ENCODE results near the gene EPN1.

Gene EPN1

DNA sequence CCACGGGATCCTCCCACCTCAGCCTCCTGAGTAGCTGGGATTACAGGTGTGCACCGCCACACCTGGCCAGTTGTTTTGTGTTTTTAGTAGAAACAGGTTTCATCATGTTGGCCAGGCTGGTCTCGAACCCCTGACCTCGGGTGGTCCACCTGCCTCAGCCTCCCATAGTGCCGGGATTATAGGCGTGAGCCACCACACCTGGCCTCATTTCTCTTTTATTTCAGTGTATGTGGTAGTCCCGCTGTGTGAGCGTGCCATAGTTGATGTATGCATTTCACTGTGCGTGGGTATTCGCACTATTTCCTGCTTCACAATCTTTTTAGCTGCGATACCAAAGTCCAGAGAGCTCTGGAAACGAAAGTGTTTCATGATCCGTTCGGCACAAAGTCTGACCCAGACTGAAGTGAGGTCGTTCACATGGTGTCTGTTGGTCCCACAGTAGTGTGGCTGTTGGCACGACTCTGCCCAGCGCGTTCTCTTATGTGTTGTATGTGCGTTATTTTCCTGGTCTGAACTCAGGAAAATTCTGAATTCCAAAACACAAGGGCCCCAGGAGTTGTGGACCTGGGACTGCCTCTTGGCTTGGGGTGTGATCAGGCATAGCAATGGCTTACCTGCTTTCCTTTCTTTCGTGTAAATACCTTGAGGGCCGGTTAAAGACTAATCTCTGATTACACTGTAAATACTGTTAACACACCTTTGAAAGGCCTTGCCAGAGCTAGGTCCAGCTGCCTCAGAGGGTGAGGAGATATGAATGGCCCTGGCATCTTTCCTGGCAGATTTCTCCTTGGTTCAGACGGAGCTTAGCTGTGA is 8.6 kb downstream of the EPN1 start:
- no peak for DNase-seq (ENCODE audit: low spot score)
- TF ChIP-seq, protein P1, sequence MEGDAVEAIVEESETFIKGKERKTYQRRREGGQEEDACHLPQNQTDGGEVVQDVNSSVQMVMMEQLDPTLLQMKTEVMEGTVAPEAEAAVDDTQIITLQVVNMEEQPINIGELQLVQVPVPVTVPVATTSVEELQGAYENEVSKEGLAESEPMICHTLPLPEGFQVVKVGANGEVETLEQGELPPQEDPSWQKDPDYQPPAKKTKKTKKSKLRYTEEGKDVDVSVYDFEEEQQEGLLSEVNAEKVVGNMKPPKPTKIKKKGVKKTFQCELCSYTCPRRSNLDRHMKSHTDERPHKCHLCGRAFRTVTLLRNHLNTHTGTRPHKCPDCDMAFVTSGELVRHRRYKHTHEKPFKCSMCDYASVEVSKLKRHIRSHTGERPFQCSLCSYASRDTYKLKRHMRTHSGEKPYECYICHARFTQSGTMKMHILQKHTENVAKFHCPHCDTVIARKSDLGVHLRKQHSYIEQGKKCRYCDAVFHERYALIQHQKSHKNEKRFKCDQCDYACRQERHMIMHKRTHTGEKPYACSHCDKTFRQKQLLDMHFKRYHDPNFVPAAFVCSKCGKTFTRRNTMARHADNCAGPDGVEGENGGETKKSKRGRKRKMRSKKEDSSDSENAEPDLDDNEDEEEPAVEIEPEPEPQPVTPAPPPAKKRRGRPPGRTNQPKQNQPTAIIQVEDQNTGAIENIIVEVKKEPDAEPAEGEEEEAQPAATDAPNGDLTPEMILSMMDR (IDR thresholded peaks at IDR 0.05; ENCODE audit: extremely low read depth, insufficient read depth, missing control alignments): no peak
- in situ Hi-C loops (cut with MboI; ENCODE audit: low pct_unique_long_range_greater_than_20kb, low sequenced_read_pairs, unreplicated experiment): loop anchor here (25.0 kb wide), 1 partner anchor 629 kb away; the partner anchor contains the start of gene ZSCAN5A

DNA sequence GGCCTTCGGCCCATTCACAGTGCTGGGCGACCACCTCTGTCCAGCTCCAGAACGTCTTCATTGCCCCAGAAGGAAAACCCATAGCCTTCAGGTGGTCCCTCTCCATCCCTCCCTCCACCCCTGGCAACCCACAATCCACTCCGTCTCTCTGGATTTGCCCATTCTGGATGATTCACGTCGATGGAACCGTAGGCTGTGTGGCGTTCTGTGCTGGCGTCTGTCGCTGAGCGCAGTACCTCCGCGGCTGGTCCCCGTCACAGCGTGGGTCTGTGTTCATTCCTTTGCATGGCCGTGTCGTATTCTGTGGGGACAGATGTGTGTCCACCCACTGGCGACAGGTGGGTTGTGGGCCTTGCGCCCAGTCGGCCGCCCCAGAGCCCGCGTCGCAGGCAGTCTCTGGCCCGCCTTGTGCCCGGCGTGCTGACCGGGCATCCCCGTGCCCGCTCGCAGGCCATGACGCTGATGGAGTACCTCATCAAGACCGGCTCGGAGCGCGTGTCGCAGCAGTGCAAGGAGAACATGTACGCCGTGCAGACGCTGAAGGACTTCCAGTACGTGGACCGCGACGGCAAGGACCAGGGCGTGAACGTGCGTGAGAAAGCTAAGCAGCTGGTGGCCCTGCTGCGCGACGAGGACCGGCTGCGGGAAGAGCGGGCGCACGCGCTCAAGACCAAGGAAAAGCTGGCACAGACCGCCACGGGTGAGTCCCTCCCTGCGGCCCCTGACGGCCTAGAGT is 10.1 kb downstream of the EPN1 start:
- in situ Hi-C loops (cut with MboI; ENCODE audit: low pct_unique_long_range_greater_than_20kb, low sequenced_read_pairs, unreplicated experiment): loop anchor here (25.0 kb wide), 1 partner anchor 627 kb away; the partner anchor contains the start of gene ZSCAN5A
- TF ChIP-seq, protein P1 (IDR thresholded peaks at IDR 0.05; ENCODE audit: extremely low read depth, insufficient read depth, missing control alignments): no peak
- DNase-seq (ENCODE audit: low spot score): no peak

DNA sequence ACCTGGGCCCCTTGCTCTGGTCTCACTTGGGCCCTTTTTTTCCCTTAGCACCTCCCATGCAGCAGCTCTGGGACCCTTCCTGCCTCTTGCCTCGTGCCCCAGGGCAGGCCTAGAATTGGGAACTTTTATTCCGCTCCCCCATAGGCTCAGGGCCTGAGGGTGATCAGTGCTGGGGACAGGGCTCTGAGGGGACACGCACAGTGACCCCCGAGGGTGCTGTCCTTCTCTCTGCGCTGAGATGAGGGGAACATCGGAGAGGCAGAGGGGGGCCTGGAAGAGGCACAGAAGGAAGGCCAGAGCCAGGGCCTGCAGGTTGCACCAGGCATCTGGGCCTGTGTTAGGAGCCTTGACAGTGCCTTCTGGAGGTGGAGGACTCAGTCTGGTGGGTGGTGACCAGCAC is 10.8 kb downstream of the EPN1 start:
- TF ChIP-seq, protein P1 (IDR thresholded peaks at IDR 0.05; ENCODE audit: extremely low read depth, insufficient read depth, missing control alignments): no peak
- in situ Hi-C loops (cut with MboI; ENCODE audit: low pct_unique_long_range_greater_than_20kb, low sequenced_read_pairs, unreplicated experiment): loop anchor here (25.0 kb wide), 1 partner anchor 627 kb away; the partner anchor contains the start of gene ZSCAN5A
- DNase-seq (ENCODE audit: low spot score): no peak

DNA sequence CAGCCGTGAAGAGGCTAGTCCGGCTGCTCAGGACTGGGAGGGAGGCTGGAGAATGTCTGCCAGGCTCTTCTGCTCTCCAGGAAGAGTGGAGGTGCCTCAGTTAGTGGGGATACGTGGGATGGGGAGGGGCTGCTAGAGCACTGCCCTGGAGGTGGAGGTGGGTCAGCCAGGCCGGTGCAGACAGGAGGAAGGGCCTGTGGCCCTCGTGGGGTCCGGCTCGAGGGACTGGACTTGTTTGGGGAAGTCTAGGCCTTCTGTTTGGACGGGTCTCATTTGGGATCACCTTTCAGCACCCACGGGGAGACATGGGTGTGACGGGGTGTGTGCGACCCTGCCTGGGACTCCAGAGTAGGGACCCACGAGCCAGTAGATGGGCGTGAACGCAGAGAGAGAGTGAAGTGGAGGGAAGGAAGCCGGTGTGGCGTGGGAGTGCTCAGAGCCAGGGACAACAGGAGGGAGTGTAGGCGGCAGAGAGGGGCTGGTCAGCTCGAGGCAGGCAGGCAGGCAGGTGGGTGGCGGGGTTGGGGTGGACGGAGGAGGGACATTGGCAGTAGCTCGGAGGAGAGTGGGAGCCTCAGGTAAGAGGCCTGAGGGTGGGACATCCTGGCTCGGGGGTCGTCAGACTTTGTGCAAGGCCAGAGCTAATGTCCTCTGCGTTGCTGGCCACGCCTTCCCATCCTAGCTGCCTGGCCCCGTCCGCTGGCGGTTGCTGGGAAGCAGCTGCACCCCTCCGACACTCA is 11.5 kb downstream of the EPN1 start:
- in situ Hi-C loops (cut with MboI; ENCODE audit: low pct_unique_long_range_greater_than_20kb, low sequenced_read_pairs, unreplicated experiment): loop anchor here (25.0 kb wide), 1 partner anchor 626 kb away; the partner anchor contains the start of gene ZSCAN5A
- DNase-seq (ENCODE audit: low spot score): no peak
- TF ChIP-seq, protein P1 (IDR thresholded peaks at IDR 0.05; ENCODE audit: extremely low read depth, insufficient read depth, missing control alignments): no peak

DNA sequence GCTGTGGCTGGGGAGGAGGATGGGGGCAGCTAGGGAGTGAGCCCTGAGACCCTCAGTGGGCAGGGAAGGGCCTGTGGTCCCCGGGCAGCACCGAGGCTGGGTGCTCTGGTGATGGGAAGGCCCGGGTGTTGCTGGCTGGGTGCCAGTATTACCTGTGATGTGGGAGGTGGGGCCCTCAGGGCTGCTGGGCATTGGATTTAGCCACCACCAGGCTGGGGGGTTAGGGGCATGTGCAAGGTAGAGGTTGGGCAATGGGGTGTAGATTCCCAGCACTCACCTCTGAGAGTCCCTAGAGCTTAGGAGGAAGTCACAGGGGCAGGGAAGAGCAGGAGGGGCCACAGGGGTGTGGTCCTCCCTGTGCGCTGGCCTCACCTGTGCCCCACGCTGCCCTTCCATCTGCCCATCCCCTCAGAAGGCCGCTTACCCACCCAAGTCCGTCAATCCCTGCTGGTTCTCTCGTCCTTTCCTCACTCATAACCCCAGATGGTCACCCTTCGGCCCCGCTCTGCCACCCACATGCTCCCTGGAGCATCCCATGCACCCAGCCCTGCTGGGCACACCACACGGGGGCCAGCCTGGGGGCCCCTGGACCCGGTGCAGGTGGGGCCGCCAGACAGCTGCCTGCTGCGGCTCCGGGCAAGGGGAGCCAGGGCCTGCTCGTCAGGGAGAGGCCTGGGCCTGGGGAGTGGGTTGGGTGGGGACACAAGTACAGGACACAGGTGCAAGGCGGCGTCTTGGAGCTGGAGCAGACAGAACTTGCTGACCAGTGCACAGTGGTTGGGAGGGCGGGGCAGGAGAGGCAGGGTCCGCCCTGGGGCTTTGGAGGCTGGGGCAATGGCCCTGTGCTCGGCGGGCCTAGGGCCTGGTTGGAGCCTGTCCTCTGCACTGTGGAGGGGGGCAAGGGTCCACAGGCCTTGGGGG is 12.5 kb downstream of the EPN1 start:
- in situ Hi-C loops (cut with MboI; ENCODE audit: low pct_unique_long_range_greater_than_20kb, low sequenced_read_pairs, unreplicated experiment): loop anchor here (25.0 kb wide), 1 partner anchor 625 kb away; the partner anchor contains the start of gene ZSCAN5A
- DNase-seq (ENCODE audit: low spot score): no peak
- TF ChIP-seq, protein P1 (IDR thresholded peaks at IDR 0.05; ENCODE audit: extremely low read depth, insufficient read depth, missing control alignments): no peak

All from GM13977 (cell line).